ENCODE measurements around the gene GNS.
"Not testable (repeated sequence)": the region's sequence is repeated elsewhere in the genome, so short reads cannot be mapped to it uniquely, and the experiment has no call there.

GNS gene

GRCh38 chr12:64759035-64759894 lies at the start of gene GNS:
GNS (minus strand) TSS chr12:64759406; CDS start chr12:64759276, 130 bp downstream.
- DNase-seq (ENCODE audit: low read depth, low spot score) = peak; percentile 86

- DNase-seq (ENCODE audit: low read depth, low spot score) = no peak
These were observed 48.9 kb upstream of the GNS start for GRCh38 chr12:64808110-64808509.

- DNase-seq (ENCODE audit: low read depth, low spot score) = no peak
These were observed 47.6 kb upstream of the GNS start for GRCh38 chr12:64806593-64807460.

GRCh38 chr12:64806173-64806572 lies 47.0 kb upstream of the GNS start:
- DNase-seq (ENCODE audit: low read depth, low spot score) = no peak

GRCh38 chr12:64802180-64802775 lies 43.1 kb upstream of the GNS start:
- DNase-seq (ENCODE audit: low read depth, low spot score) = not testable (repeated sequence)

GRCh38 chr12:64801381-64801780 lies 42.2 kb upstream of the GNS start:
- no peak for DNase-seq (ENCODE audit: low read depth, low spot score)

- DNase-seq (ENCODE audit: low read depth, low spot score) = no peak
These were observed 41.4 kb upstream of the GNS start for GRCh38 chr12:64800640-64801039.

- DNase-seq (ENCODE audit: low read depth, low spot score) = no peak
These were observed 39.0 kb upstream of the GNS start for GRCh38 chr12:64798165-64798564.

- no peak for DNase-seq (ENCODE audit: low read depth, low spot score)
These were observed 38.0 kb upstream of the GNS start for GRCh38 chr12:64797156-64797555.

- DNase-seq (ENCODE audit: low read depth, low spot score) = peak; percentile 28
These were observed 37.1 kb upstream of the GNS start for GRCh38 chr12:64796205-64796845.

- no peak for DNase-seq (ENCODE audit: low read depth, low spot score)
These were observed 35.1 kb upstream of the GNS start for GRCh38 chr12:64794305-64794704.

- DNase-seq (ENCODE audit: low read depth, low spot score) = no peak
These were observed 34.4 kb upstream of the GNS start for GRCh38 chr12:64793610-64794009.

- no peak for DNase-seq (ENCODE audit: low read depth, low spot score)
These were observed 32.9 kb upstream of the GNS start for GRCh38 chr12:64792128-64792527.

- DNase-seq (ENCODE audit: low read depth, low spot score) = no peak
These were observed 31.8 kb upstream of the GNS start for GRCh38 chr12:64791036-64791435.

- no peak for DNase-seq (ENCODE audit: low read depth, low spot score)
These were observed 31.0 kb upstream of the GNS start for GRCh38 chr12:64790166-64790565.

- no peak for DNase-seq (ENCODE audit: low read depth, low spot score)
These were observed 26.6 kb upstream of the GNS start for GRCh38 chr12:64785838-64786237.

GRCh38 chr12:64782191-64782876 lies 23.1 kb upstream of the GNS start:
- DNase-seq (ENCODE audit: low read depth, low spot score) = no peak

GRCh38 chr12:64781280-64782190 lies 22.3 kb upstream of the GNS start:
- DNase-seq (ENCODE audit: low read depth, low spot score) = no peak

GRCh38 chr12:64780531-64781279 lies 21.5 kb upstream of the GNS start:
- no peak for DNase-seq (ENCODE audit: low read depth, low spot score)
